HCT116 (cell line): Measurements from ENCODE around the gene SPINT2. TPM values are rescaled to one million over a fixed set of nuclear protein-coding genes. Genes with fewer than 3 reads are reported as not detected.
A peak's percentile ranks its signal among the peaks of the same experiment; 100 is the strongest.

Experiments used
- ATAC-seq: fragments of 200-7000 bp; cut with Tn5 transposase; 2 replicates; pipeline ENCODE4 v1.9.1; 2020; ENCODE audit warnings: mild to moderate bottlenecking, moderate library complexity
- BruUV-seq: library from RNA; stranded (reverse); fragments of 400-500 nt; replicated peaks from 2 replicates; lab custom pipeline; 2021; lab: Mats Ljungman, UMichigan
- CTCF ChIA-PET: fragments of 300-600 bp; sonication (Branson Sonifier 250); formaldehyde crosslinking; loops from one replicate; lab custom pipeline; 2021; ENCODE audit warnings: antibody characterized with exemption; lab: Charles Lee
- POLR2A ChIA-PET: fragments of 300-600, 350-600 bp; sonication (Branson Sonifier 250); formaldehyde crosslinking; loops from one replicate; lab custom pipeline; 2021; ENCODE audit warnings: antibody characterized with exemption; lab: Charles Lee
- RAD21 ChIA-PET, 2 experiments: fragments of 300-600 bp; sonication (Branson Sonifier 250); formaldehyde crosslinking; loops; one replicate each; lab custom pipeline; 2023; ENCODE audit warnings: low total read pairs in 2 of 2; ENCODE audit not compliant: uncharacterized antibody in 2 of 2, unreplicated experiment in 2 of 2, low non-redundant PET in 1 of 2; lab: Charles Lee
- DNase-seq: peaks from one replicate; pipeline ENCODE4 v3.0.0-alpha.2; 2010; ENCODE audit warnings: low read depth, low spot score
- H2AFZ ChIP-seq: fragments of 200-600 bp; shearing (Covaris generic), sonication (generic); 2 replicates; pipeline ENCODE4 v1.6.1; 2017; ENCODE audit warnings: low read depth, mixed run types, mixed read lengths, antibody characterized with exemption, low read length; ENCODE audit not compliant: poor library complexity, severe bottlenecking
- H3K27ac ChIP-seq: 2 replicates; pipeline ENCODE4 v1.5.1; 2012; ENCODE audit warnings: low read depth, low read length
- H3K27me3 ChIP-seq: fragments of 200-600 bp; sonication (generic); 2 replicates; pipeline ENCODE4 v1.6.1; 2016; ENCODE audit warnings: mixed run types, low read length, mixed read lengths; ENCODE audit not compliant: insufficient read depth
- H3K36me3 ChIP-seq, 2 experiments: fragments of 200-500 bp in 1 of 2; fragments of 200-600 bp in 1 of 2; sonication (Bioruptor generic) in 1 of 2; sonication (generic) in 1 of 2; 2 replicates each; pipeline versions ENCODE4 v1.5.1 to v1.6.1; 2014 to 2016; ENCODE audit warnings: low read length in 2 of 2, inconsistent platforms in 1 of 2, mixed read lengths in 1 of 2, mixed run types in 1 of 2; ENCODE audit not compliant: insufficient read depth in 2 of 2, control insufficient read depth in 1 of 2
- H3K4me1 ChIP-seq, 2 experiments: fragments of 200-600 bp in 1 of 2; sonication (generic) in 1 of 2; 2 replicates each; pipeline versions ENCODE4 v1.5.1 to v1.6.1; 2012 to 2017; ENCODE audit warnings: low read length in 2 of 2, inconsistent platforms in 1 of 2, mild to moderate bottlenecking in 1 of 2, mixed read lengths in 1 of 2, mixed run types in 1 of 2, moderate library complexity in 1 of 2; ENCODE audit not compliant: insufficient read depth in 2 of 2, control insufficient read depth in 1 of 2
- H3K4me2 ChIP-seq: fragments of 200-600 bp; sonication (generic); 2 replicates; pipeline ENCODE4 v1.6.1; 2017; ENCODE audit warnings: mixed run types, low read length, mixed read lengths
- H3K4me3 ChIP-seq, 2 experiments: fragments of 200-600 bp in 1 of 2; sonication (generic) in 1 of 2; replicated peaks in 1 of 2; 2 replicates each; pipeline ENCODE4 v1.5.1; 2011 to 2016; ENCODE audit warnings: low read length in 2 of 2, control low read depth in 1 of 2, low read depth in 1 of 2, mild to moderate bottlenecking in 1 of 2, mixed read lengths in 1 of 2, mixed run types in 1 of 2
- H3K79me2 ChIP-seq: fragments of 200-600 bp; sonication (generic); 2 replicates; pipeline ENCODE4 v1.6.1; 2017; ENCODE audit warnings: mild to moderate bottlenecking, mixed run types, low read length, moderate library complexity, mixed read lengths; ENCODE audit not compliant: insufficient read depth
- H3K9ac ChIP-seq: fragments of 200-600 bp; sonication (generic); 2 replicates; pipeline ENCODE4 v1.6.1; 2016; ENCODE audit warnings: low read length, mixed read lengths
- H3K9me2 ChIP-seq: fragments of 200-600 bp; sonication (generic), shearing (Covaris generic); 2 replicates; pipeline ENCODE4 v1.6.1; 2017; ENCODE audit warnings: mixed run types, mild to moderate bottlenecking, moderate library complexity; ENCODE audit not compliant: insufficient read depth
- H3K9me3 ChIP-seq, 2 experiments: fragments of 200-500 bp in 1 of 2; fragments of 200-600 bp in 1 of 2; sonication (Bioruptor generic) in 1 of 2; sonication (generic) in 1 of 2; 2 replicates each; pipeline ENCODE4 v1.6.1; 2014 to 2017; ENCODE audit warnings: low read length in 2 of 2, mixed read lengths in 2 of 2, inconsistent platforms in 1 of 2, low read depth in 1 of 2, mild to moderate bottlenecking in 1 of 2, mixed run types in 1 of 2, moderate library complexity in 1 of 2; ENCODE audit not compliant: control insufficient read depth in 1 of 2, insufficient read depth in 1 of 2
- H4K20me1 ChIP-seq: fragments of 200-600 bp; sonication (generic), shearing (Covaris generic); 2 replicates; pipeline ENCODE4 v1.6.1; 2017; ENCODE audit warnings: mixed run types, mild to moderate bottlenecking, moderate library complexity; ENCODE audit not compliant: insufficient read depth
- ATF3 ChIP-seq: IDR thresholded peaks from 2 replicates; pipeline ENCODE4 v1.6.1; 2012
- EZH2phosphoT487 ChIP-seq: fragments of 200-600 bp; IDR thresholded peaks from 2 replicates; pipeline ENCODE4 v1.6.1; 2018; ENCODE audit warnings: antibody characterized with exemption, borderline replicate concordance
- POLR2A ChIP-seq: IDR thresholded peaks from 2 replicates; pipeline ENCODE4 v1.7.0; 2011; ENCODE audit warnings: borderline replicate concordance; ENCODE audit not compliant: insufficient read depth, insufficient read length; ENCODE audit errors: extremely low read depth
- SP1 ChIP-seq: IDR thresholded peaks from 2 replicates; pipeline ENCODE4 v1.6.1; 2012; ENCODE audit warnings: low read depth
- SRF ChIP-seq: IDR thresholded peaks from 2 replicates; pipeline ENCODE4 v1.6.1; 2012; ENCODE audit warnings: low read depth
- TCF7L2 ChIP-seq: IDR thresholded peaks from 2 replicates; pipeline ENCODE4 v1.7.0; 2011; ENCODE audit warnings: borderline replicate concordance, inconsistent platforms; ENCODE audit not compliant: insufficient read depth, insufficient read length; ENCODE audit errors: extremely low read depth
- ZBTB33 ChIP-seq: IDR thresholded peaks from 2 replicates; pipeline ENCODE4 v1.6.1; 2011; ENCODE audit warnings: mild to moderate bottlenecking, low read length, moderate library complexity; ENCODE audit not compliant: insufficient replicate concordance; ENCODE audit errors: extremely low read depth
- ZNF274 ChIP-seq: fragments of 200-500 bp; sonication (Bioruptor generic); IDR thresholded peaks from 2 replicates; pipeline ENCODE4 v1.6.1; 2014; ENCODE audit warnings: mild to moderate bottlenecking, low read depth, low read length, inconsistent platforms
- intact Hi-C: fragments of 100-400 bp; cut with micrococcal nuclease; formaldehyde crosslinking; loops from 2 replicates; pipeline ENCODE4 v1.10.0; 2022
- total RNA-seq: library from RNA; stranded (reverse); gene quantifications from one replicate; pipeline ENCODE4 v1.2.1, GENCODE V29; 2021; ENCODE audit not compliant: unreplicated experiment

The SPINT2 gene
- total RNA-seq, 1 experiment from 2014 or later = 500 TPM

GRCh38 chr19:38227287-38228004 lies 36.9 kb upstream of the SPINT2 start:
- H3K27me3 ChIP-seq = no peaks in the 10 kb centered on the region
- no peak overlapping the region for H2AFZ ChIP-seq
- peaks cover 10 to 45% of the 10 kb centered on the region in 2 experiments; a peak in 3 of 4 replicates for H3K4me1 ChIP-seq
- DNase-seq (no peak), ATAC-seq (no peak)
- TF ChIP-seq EZH2phosphoT487 = no peak
- TF ChIP-seq POLR2A = no peak
- no peak for TF ChIP-seq ZBTB33
- TF ChIP-seq SP1 = no peak
- TF ChIP-seq SRF = no peak
- TF ChIP-seq ZNF274 = no peak
- no peak for TF ChIP-seq ATF3
- TF ChIP-seq TCF7L2 = no peak
- no peak overlapping the region for H3K27ac ChIP-seq
- peak overlapping the region; percentile 39 for H3K4me2 ChIP-seq
- no peaks in the 10 kb centered on the region for H4K20me1 ChIP-seq
- H3K9ac ChIP-seq = no peak overlapping the region
- ChIA-PET RAD21 (interaction anchor here in 1 of 2 experiments (0.7 kb wide), 2 partner anchors 17 to 85 kb away, joined by 3 to 6 read pairs; no protein-coding TSS in a partner anchor), POLR2A (no interaction called here), CTCF (interaction anchor here (0.9 to 3.8 kb wide), 5 partner anchors 38 to 325 kb away, joined by 3 to 35 read pairs (median 4); partner anchors contain the start of genes PSMD8, SIPA1L3 and WDR87)
- no peaks in the 10 kb centered on the region for H3K9me3 ChIP-seq
- intact Hi-C loops = no loop called here
- no TSS peak for BruUV-seq
- no peaks in the 10 kb centered on the region for H3K36me3 ChIP-seq
- H3K4me3 ChIP-seq = no peak overlapping the region
- no peaks in the 10 kb centered on the region for H3K79me2 ChIP-seq
- no peaks in the 10 kb centered on the region for H3K9me2 ChIP-seq
